H9 (cell line): ENCODE results near the gene TTYH2. TPM values are rescaled to one million over a fixed set of nuclear protein-coding genes. Genes with fewer than 3 reads are reported as not detected.

ENCODE experiments used
- DNase-seq: peaks from one replicate; pipeline ENCODE4 v3.0.0-alpha.2; 2017
- H2AFZ ChIP-seq: one replicate; pipeline ENCODE4 v1.6.1; 2013; ENCODE audit warnings: mild to moderate bottlenecking, low read length, control low read depth, moderate library complexity
- H2AK5ac ChIP-seq: 2 replicates; pipeline ENCODE4 v1.6.1; 2013; ENCODE audit warnings: low read length, control low read depth, mixed read lengths; ENCODE audit not compliant: insufficient read length
- H2BK120ac ChIP-seq: one replicate; pipeline ENCODE4 v1.6.1; 2013; ENCODE audit warnings: low read depth, mild to moderate bottlenecking, low read length, control low read depth, inconsistent platforms; ENCODE audit not compliant: poor library complexity, severe bottlenecking
- H2BK12ac ChIP-seq: 2 replicates; pipeline ENCODE4 v1.6.1; 2013; ENCODE audit warnings: low read length, control low read depth, mixed read lengths, low read depth; ENCODE audit not compliant: insufficient read length
- H2BK15ac ChIP-seq: 2 replicates; pipeline ENCODE4 v1.6.1; 2013; ENCODE audit warnings: low read depth, low read length, control low read depth
- H2BK20ac ChIP-seq: one replicate; pipeline ENCODE4 v1.6.1; 2013; ENCODE audit warnings: low read depth, mild to moderate bottlenecking, low read length, control low read depth, inconsistent platforms; ENCODE audit not compliant: poor library complexity, severe bottlenecking
- H2BK5ac ChIP-seq: 2 replicates; pipeline ENCODE4 v1.6.1; 2013; ENCODE audit warnings: low read length, control low read depth, mixed read lengths; ENCODE audit not compliant: insufficient read length
- H3K14ac ChIP-seq: 2 replicates; pipeline ENCODE4 v1.6.1; 2013; ENCODE audit warnings: low read length, control low read depth; ENCODE audit not compliant: insufficient read depth
- H3K18ac ChIP-seq: 2 replicates; pipeline ENCODE4 v1.6.1; 2013; ENCODE audit warnings: low read depth, mild to moderate bottlenecking, mixed read lengths, low read length, control low read depth; ENCODE audit not compliant: insufficient read length
- H3K23ac ChIP-seq: 2 replicates; pipeline ENCODE4 v1.6.1; 2013; ENCODE audit warnings: low read length, control low read depth, mixed read lengths, low read depth; ENCODE audit not compliant: insufficient read length
- H3K23me2 ChIP-seq: 2 replicates; pipeline ENCODE4 v1.6.1; 2013; ENCODE audit warnings: low read depth, mild to moderate bottlenecking, mixed read lengths, low read length, control low read depth; ENCODE audit not compliant: insufficient read length, poor library complexity, severe bottlenecking
- H3K27ac ChIP-seq: 2 replicates; pipeline ENCODE4 v1.5.1; 2013; ENCODE audit warnings: low read length, control low read depth, mixed read lengths, low read depth; ENCODE audit not compliant: insufficient read length
- H3K27me3 ChIP-seq: 2 replicates; pipeline ENCODE4 v1.6.1; 2013; ENCODE audit warnings: low read length, control low read depth, inconsistent platforms; ENCODE audit not compliant: insufficient read depth
- H3K4ac ChIP-seq: 2 replicates; pipeline ENCODE4 v1.6.1; 2013; ENCODE audit warnings: low read depth, mild to moderate bottlenecking, control low read depth, inconsistent platforms, low read length, moderate library complexity
- H3K4me1 ChIP-seq: 2 replicates; pipeline ENCODE4 v1.6.1; 2013; ENCODE audit warnings: low read length, control low read depth, inconsistent platforms; ENCODE audit not compliant: insufficient read depth
- H3K4me2 ChIP-seq: 2 replicates; pipeline ENCODE4 v1.6.1; 2013; ENCODE audit warnings: low read length, control low read depth, mixed read lengths; ENCODE audit not compliant: insufficient read length, insufficient read depth
- H3K56ac ChIP-seq: 2 replicates; pipeline ENCODE4 v1.6.1; 2013; ENCODE audit warnings: low read depth, mild to moderate bottlenecking, mixed read lengths, low read length, control low read depth; ENCODE audit not compliant: insufficient read length
- H3K79me1 ChIP-seq: 2 replicates; pipeline ENCODE4 v1.6.1; 2013; ENCODE audit warnings: low read depth, mild to moderate bottlenecking, moderate library complexity, low read length, control low read depth, inconsistent platforms; ENCODE audit not compliant: insufficient read depth, poor library complexity, severe bottlenecking
- H3K79me2 ChIP-seq: 2 replicates; pipeline ENCODE4 v1.6.1; 2013; ENCODE audit warnings: low read length, control low read depth, inconsistent platforms; ENCODE audit not compliant: insufficient read depth
- H3K9ac ChIP-seq: 2 replicates; pipeline ENCODE4 v1.6.1; 2013; ENCODE audit warnings: low read length, control low read depth, mixed read lengths; ENCODE audit not compliant: insufficient read length; ENCODE audit errors: extremely low read depth
- H3K9me3 ChIP-seq: one replicate; pipeline ENCODE4 v1.6.1; 2013; ENCODE audit warnings: low read depth, low read length, inconsistent platforms; ENCODE audit not compliant: control insufficient read depth
- H3T11ph ChIP-seq: one replicate; pipeline ENCODE4 v1.6.1; 2013; ENCODE audit warnings: mild to moderate bottlenecking, low read length, control low read depth, inconsistent platforms
- H4K20me1 ChIP-seq: one replicate; pipeline ENCODE4 v1.6.1; 2013; ENCODE audit not compliant: control insufficient read depth, insufficient read length, insufficient read depth
- H4K5ac ChIP-seq: 2 replicates; pipeline ENCODE4 v1.6.1; 2013; ENCODE audit warnings: low read depth, mild to moderate bottlenecking, mixed read lengths, low read length, control low read depth; ENCODE audit not compliant: insufficient read length
- H4K8ac ChIP-seq: replicated peaks from 2 replicates; pipeline ENCODE4 v1.6.1; 2013; ENCODE audit warnings: low read length, control low read depth, mixed read lengths, low read depth; ENCODE audit not compliant: insufficient read length
- H4K91ac ChIP-seq: 2 replicates; pipeline ENCODE4 v1.6.1; 2013; ENCODE audit warnings: low read depth, mild to moderate bottlenecking, moderate library complexity, mixed read lengths, low read length, control low read depth; ENCODE audit not compliant: insufficient read length
- H3K27ac Mint-ChIP-seq, 3 experiments: 2 replicates in 2 of 3; 3 replicates in 1 of 3; pipeline ENCODE4 v1.8.0; 2020 to 2021; ENCODE audit warnings: mixed read lengths in 3 of 3, mild to moderate bottlenecking in 1 of 3, moderate library complexity in 1 of 3
- H3K27me3 Mint-ChIP-seq: 2 replicates; pipeline ENCODE4 v1.8.0; 2021; ENCODE audit warnings: low read depth, mild to moderate bottlenecking, moderate library complexity, mixed read lengths
- H3K36me3 Mint-ChIP-seq, 3 experiments: 2 replicates in 2 of 3; 3 replicates in 1 of 3; pipeline ENCODE4 v1.8.0; 2020 to 2021; ENCODE audit warnings: low read depth in 3 of 3, mixed read lengths in 3 of 3; ENCODE audit not compliant: insufficient read depth in 1 of 3
- H3K4me1 Mint-ChIP-seq, 2 experiments: 2 replicates each; pipeline ENCODE4 v1.8.0; 2020; ENCODE audit warnings: mixed read lengths in 2 of 2
- H3K4me3 Mint-ChIP-seq, 2 experiments: 2 replicates in 1 of 2; 3 replicates in 1 of 2; pipeline ENCODE4 v1.8.0; 2020 to 2021; ENCODE audit warnings: mild to moderate bottlenecking in 2 of 2, mixed read lengths in 2 of 2, moderate library complexity in 1 of 2
- H3K9me3 Mint-ChIP-seq, 2 experiments: 2 replicates in 1 of 2; 3 replicates in 1 of 2; pipeline ENCODE4 v1.8.0; 2020; ENCODE audit warnings: mild to moderate bottlenecking in 2 of 2, mixed read lengths in 2 of 2, moderate library complexity in 1 of 2
- WGBS: extraction: QIAGEN DNeasy Blood & Tissue Kit; methylation state at CpG from one replicate; pipeline ENCODE4 v1.1.7; 2013; ENCODE audit warnings: missing lambda C conversion rate, low lambda C conversion rate, mixed read lengths; ENCODE audit not compliant: insufficient read length; ENCODE audit errors: extremely low coverage; 5-methylcytosine and 5-hydroxymethylcytosine counted together
- total RNA-seq: library from RNA; stranded (reverse); gene quantifications from 2 replicates; pipeline ENCODE4 v1.2.1, GENCODE V29; 2021
- TF ChIP-seq, protein P1 (sequence below): fragments of 200-600 bp; sonication (generic); conservative IDR thresholded peaks from 3 replicates; pipeline ENCODE4 v1.8.0; 2021; ENCODE audit warnings: antibody characterized with exemption, mild to moderate bottlenecking

The TTYH2 gene
- total RNA-seq, 1 experiment from 2014 or later = 1.6 TPM

DNA sequence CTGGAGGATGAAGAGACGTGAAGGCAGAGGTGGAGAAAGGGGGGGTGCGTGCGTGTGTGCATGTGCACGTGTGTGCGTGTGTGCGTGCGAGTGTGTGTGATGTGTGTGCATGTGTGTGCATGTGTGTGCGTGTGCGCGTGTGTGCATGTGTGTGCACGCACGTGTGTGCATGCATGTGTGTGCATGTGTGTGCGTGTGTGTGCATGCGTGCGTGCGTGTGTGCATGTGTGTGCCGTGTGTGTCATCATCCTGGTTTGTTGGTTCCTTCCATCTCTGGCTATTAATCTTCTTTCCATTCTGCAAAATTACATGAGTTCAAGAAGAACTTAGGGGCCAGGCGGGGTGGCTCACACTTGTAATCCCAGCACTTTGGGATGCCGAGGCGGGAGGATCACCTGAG, 26.9 kb upstream of the TTYH2 start:
- no peak overlapping the region for H3T11ph ChIP-seq
- H2AFZ ChIP-seq = no peak overlapping the region
- no peaks in the 10 kb centered on the region for H3K9me3 ChIP-seq
- Mint-ChIP-seq H3K36me3 (no peaks in the 10 kb centered on the region), H3K4me3 (no peak overlapping the region), H3K9me3 (no peaks in the 10 kb centered on the region; a peak in 3 of 5 replicates), H3K27me3 (peaks cover 6% of the 10 kb centered on the region), H3K27ac (no peak overlapping the region), H3K4me1 (peaks cover 10 to 35% of the 10 kb centered on the region in 2 experiments)
- WGBS = no CpG with 5 or more reads among the region's 20 CpGs
- peak overlapping the region; percentile 63 for H3K23ac ChIP-seq
- H4K5ac ChIP-seq = no peak overlapping the region
- no peaks in the 10 kb centered on the region for H3K23me2 ChIP-seq
- no peaks in the 10 kb centered on the region for H3K79me1 ChIP-seq
- H3K4me1 ChIP-seq = no peaks in the 10 kb centered on the region
- no peak overlapping the region for H3K14ac ChIP-seq
- H3K27ac ChIP-seq = no peak overlapping the region
- no peak overlapping the region for H3K4me2 ChIP-seq
- H4K8ac ChIP-seq = peak overlapping the region; percentile 93
- H3K9ac ChIP-seq = no peak overlapping the region
- no peak overlapping the region for H3K18ac ChIP-seq
- no peak overlapping the region for H2BK20ac ChIP-seq
- peak overlapping the region; percentile 69 for H3K56ac ChIP-seq
- H2AK5ac ChIP-seq = no peak overlapping the region
- no peaks in the 10 kb centered on the region for H3K27me3 ChIP-seq
- H2BK120ac ChIP-seq = no peak overlapping the region
- H4K20me1 ChIP-seq = peaks cover 4% of the 10 kb centered on the region
- H4K91ac ChIP-seq = no peak overlapping the region
- H2BK15ac ChIP-seq = no peak overlapping the region
- no peak for DNase-seq
- no peak overlapping the region for H2BK12ac ChIP-seq
- no peak overlapping the region for H2BK5ac ChIP-seq
- H3K79me2 ChIP-seq = no peaks in the 10 kb centered on the region
- TF ChIP-seq, protein P1, sequence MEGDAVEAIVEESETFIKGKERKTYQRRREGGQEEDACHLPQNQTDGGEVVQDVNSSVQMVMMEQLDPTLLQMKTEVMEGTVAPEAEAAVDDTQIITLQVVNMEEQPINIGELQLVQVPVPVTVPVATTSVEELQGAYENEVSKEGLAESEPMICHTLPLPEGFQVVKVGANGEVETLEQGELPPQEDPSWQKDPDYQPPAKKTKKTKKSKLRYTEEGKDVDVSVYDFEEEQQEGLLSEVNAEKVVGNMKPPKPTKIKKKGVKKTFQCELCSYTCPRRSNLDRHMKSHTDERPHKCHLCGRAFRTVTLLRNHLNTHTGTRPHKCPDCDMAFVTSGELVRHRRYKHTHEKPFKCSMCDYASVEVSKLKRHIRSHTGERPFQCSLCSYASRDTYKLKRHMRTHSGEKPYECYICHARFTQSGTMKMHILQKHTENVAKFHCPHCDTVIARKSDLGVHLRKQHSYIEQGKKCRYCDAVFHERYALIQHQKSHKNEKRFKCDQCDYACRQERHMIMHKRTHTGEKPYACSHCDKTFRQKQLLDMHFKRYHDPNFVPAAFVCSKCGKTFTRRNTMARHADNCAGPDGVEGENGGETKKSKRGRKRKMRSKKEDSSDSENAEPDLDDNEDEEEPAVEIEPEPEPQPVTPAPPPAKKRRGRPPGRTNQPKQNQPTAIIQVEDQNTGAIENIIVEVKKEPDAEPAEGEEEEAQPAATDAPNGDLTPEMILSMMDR = no peak
- no peak overlapping the region for H3K4ac ChIP-seq
